DMS79 (cell line): ENCODE data around the gene SYTL2.

ENCODE experiments used
- DNase-seq: peaks from one replicate; lab custom pipeline; 2025; lab: John Stamatoyannopoulos, UW

Gene SYTL2

DNA sequence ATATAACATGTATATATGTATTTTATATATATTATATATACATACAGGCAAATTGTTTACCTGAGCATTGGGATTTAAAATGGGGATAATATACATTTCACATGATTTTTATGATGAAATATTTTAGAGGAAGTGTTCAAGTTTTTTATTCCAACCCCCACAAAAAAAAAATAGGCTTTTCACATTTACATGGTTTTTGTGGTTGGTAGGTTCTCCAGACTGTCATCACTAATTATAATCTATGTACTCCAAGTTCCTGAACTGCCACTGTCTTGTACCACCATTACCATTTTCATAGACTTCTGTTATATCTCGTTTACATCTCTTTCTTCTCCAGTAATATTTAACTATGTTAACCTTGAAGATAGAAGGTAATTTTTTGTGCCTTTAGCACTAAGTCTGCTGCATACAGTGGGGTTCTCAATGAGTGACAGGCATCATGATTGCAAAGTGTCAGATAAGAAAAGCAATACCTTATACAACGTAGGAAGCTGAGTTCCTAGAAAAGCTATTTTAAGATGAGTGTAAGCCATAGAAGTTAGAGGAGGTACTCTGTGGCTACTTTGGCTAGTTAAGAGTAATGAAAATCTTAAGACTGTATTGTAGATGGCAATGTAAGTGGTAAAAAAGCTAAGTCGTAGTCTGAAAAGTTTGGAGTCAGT is 158.0 kb downstream of the SYTL2 start:
- DNase-seq = no peak

GRCh38 chr11:85651118-85651517 is 159.8 kb downstream of the SYTL2 start:
- no peak for DNase-seq

DNA sequence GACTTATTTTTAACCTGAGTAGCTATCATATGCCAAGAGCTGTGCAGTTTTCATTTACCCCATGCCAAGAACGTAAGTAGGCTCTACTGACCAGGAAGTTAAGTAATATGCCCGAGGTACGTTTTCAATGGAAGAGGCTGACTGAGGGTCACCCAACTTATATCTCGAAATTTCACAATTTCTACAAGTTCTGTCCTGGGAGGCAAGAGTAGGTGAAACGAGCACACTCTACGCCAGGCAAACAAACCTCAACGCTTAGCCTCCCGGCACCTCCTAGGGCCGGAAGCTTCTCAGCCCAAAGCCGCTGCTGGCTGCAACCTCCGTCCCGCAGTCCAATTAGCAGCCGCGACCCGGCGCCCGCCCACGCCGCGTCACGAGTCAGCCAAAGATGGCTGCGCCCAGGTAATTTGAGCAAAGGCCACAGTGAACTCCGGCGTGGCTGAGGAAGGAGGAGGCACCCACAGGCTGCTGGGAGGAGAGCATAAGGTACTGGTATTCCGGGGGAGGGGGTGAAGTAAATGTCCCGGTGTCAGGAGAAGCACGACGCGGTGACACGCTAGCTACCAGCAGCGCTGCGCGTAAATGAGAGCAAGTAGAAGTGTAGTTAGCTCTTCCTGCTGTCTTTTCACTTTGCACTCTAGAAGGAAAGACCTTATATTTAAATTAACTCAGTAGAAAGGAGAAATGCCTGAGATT is 163.2 kb downstream of the SYTL2 start, which contains the start of gene TMEM126A:
Gene TMEM126A (plus strand): TSS at position 364 of the 696 bp plus-strand sequence. CDS start 2,289 bp downstream, outside the sequence.
- DNase-seq = peak; percentile 85

- DNase-seq = no peak
These were observed 163.9 kb downstream of the SYTL2 start for GRCh38 chr11:85647078-85647477.
